Right lobe of liver (tissue), 4 donors: ENCODE data around the gene CUL5.

Source experiments
- CTCF ChIP-seq, 4 donors: fragments of 200-600 bp in 3 of 4; fragments of 450-650 bp in 1 of 4; IDR thresholded peaks; one replicate each; pipeline versions ENCODE4 v1.5.1 to v1.8.0; 2016 to 2022; ENCODE audit warnings: antibody characterized with exemption in 4 of 4, mild to moderate bottlenecking in 2 of 4
- POLR2A ChIP-seq: fragments of 450-650 bp; IDR thresholded peaks from one replicate; pipeline ENCODE4 v1.6.1; 2017; ENCODE audit warnings: antibody characterized with exemption, mild to moderate bottlenecking
- donor health status: DM: no; HTN: no; CAD: no.
- donor health status: DM: no; HTN: no; CAD: no.
- donor health status: DM: no; HTN: yes; CAD: no.

GRCh38 chr11:108002476-108002875 lies 6.2 kb upstream of the CUL5 start:
- TF ChIP-seq CTCF (IDR thresholded peaks at IDR 0.05) (no peak), POLR2A (no peak)
